ENCODE data around the gene ACTMAP. TPM values are rescaled to one million over a fixed set of nuclear protein-coding genes. Genes with fewer than 3 reads are reported as not detected.

ACTMAP gene
- total and polyA plus RNA-seq, 4 donors, result 0.93 to 7.7 (median 3.0) TPM

- Histone ChIP-seq H3K36me3 (ENCODE audit: control insufficient read depth in 4 of 4, insufficient read depth in 3 of 4, low read depth in 1 of 4, low read length in 3 of 4) (peaks cover 0 to 3% (median 0%) of the 10 kb centered on the region in 4 donors), H3K27ac (ENCODE audit: low read depth in 1 of 2, low read length in 2 of 2) (peak within 1 kb of the TSS; percentile 95 to 97), H3K9ac (ENCODE audit: low read depth in 1 of 2, low read length in 2 of 2) (peak within 1 kb of the TSS; percentile 40 to 93), H3K4me1 (ENCODE audit: control insufficient read depth in 4 of 4, insufficient read depth in 4 of 4, low read length in 3 of 4) (peaks cover 9 to 56% (median 39%) of the 10 kb centered on the region in 4 donors), H3K9me3 (ENCODE audit: control insufficient read depth in 4 of 4, low read length in 3 of 4) (no peaks in the 10 kb centered on the region), H3K27me3 (ENCODE audit: control insufficient read depth in 4 of 4, insufficient read depth in 4 of 4, low read length in 3 of 4) (no peaks in the 10 kb centered on the region), H3K4me3 (ENCODE audit: low read depth in 1 of 3, low read length in 3 of 3) (peak within 1 kb of the TSS; percentile 61 to 91 (median 78))
- TF ChIP-seq GABPA (IDR thresholded peaks at IDR 0.05 in 1 of 2, conservative IDR thresholded peaks at IDR 0.05 in 1 of 2), result peak; percentile 77 to 91
- TF ChIP-seq NR2F2 (IDR thresholded peaks at IDR 0.05), result peak; percentile 16
- TF ChIP-seq SP1 (IDR thresholded peaks at IDR 0.05), result peak; percentile 64
- peak in 1 of 2 donors; percentile 49 for TF ChIP-seq JUND (IDR thresholded peaks at IDR 0.05)
- peak; percentile 16 to 31 for TF ChIP-seq RXRA (IDR thresholded peaks at IDR 0.05)
- TF ChIP-seq YY1 (IDR thresholded peaks at IDR 0.05), result peak; percentile 60
- peak in 1 of 2 donors; percentile 42 for TF ChIP-seq EGR1 (IDR thresholded peaks at IDR 0.05; ENCODE audit: low read depth in 2 of 2)
- TF ChIP-seq RAD21 (IDR thresholded peaks at IDR 0.05), result no peak
- TF ChIP-seq FOXA2 (IDR thresholded peaks at IDR 0.05), result no peak
- TF ChIP-seq ZBTB33 (IDR thresholded peaks at IDR 0.05), result peak; percentile 64
- no peak for TF ChIP-seq HNF4G (IDR thresholded peaks at IDR 0.05)
- TF ChIP-seq HNF4A (conservative IDR thresholded peaks at IDR 0.05), result peak in 1 of 2 donors; percentile 42
- under 1% methylated on average over 76 of the region's 76 CpGs for WGBS
- peak; percentile 99 for DNase-seq (ENCODE audit: low spot score)
Observed at GRCh38 chr19:40716482-40717324, 33.6 kb downstream of the ACTMAP start, which contains the start of the genes COQ8B and ITPKC. TSS of gene COQ8B (minus strand) at chr19:40716886. CDS start at chr19:40714632, 2,254 bp downstream. TSS of gene ITPKC (plus strand) at chr19:40717112. CDS start at chr19:40717136, 24 bp downstream.

GRCh38 chr19:40716031-40716481 is 34.2 kb downstream of the ACTMAP start:
- no peak for TF ChIP-seq HNF4G (IDR thresholded peaks at IDR 0.05)
- TF ChIP-seq GABPA (IDR thresholded peaks at IDR 0.05 in 1 of 2, conservative IDR thresholded peaks at IDR 0.05 in 1 of 2), result no peak
- TF ChIP-seq CTCF (IDR thresholded peaks at IDR 0.05; ENCODE audit: low read depth, low read length, missing input control), result no peak
- no peak for TF ChIP-seq REST (IDR thresholded peaks at IDR 0.05)
- TF ChIP-seq YY1 (IDR thresholded peaks at IDR 0.05), result no peak
- no peak for TF ChIP-seq ATF3 (IDR thresholded peaks at IDR 0.05)
- TF ChIP-seq ZBTB33 (IDR thresholded peaks at IDR 0.05), result no peak
- TF ChIP-seq RXRA (IDR thresholded peaks at IDR 0.05), result no peak
- TF ChIP-seq SP1 (IDR thresholded peaks at IDR 0.05), result no peak
- TF ChIP-seq FOXA1 (IDR thresholded peaks at IDR 0.05), result no peak
- TF ChIP-seq EGR1 (IDR thresholded peaks at IDR 0.05; ENCODE audit: low read depth in 2 of 2), result no peak
- TF ChIP-seq RAD21 (IDR thresholded peaks at IDR 0.05), result no peak
- no peak for TF ChIP-seq HNF4A (conservative IDR thresholded peaks at IDR 0.05)
- TF ChIP-seq NR2F2 (IDR thresholded peaks at IDR 0.05), result no peak
- TF ChIP-seq JUND (IDR thresholded peaks at IDR 0.05), result no peak
- no peak for TF ChIP-seq MAX (IDR thresholded peaks at IDR 0.05)
- TF ChIP-seq FOXA2 (IDR thresholded peaks at IDR 0.05), result no peak
- TF ChIP-seq TAF1 (conservative IDR thresholded peaks at IDR 0.05), result no peak
- H3K4me3 ChIP-seq (ENCODE audit: low read depth in 1 of 3, low read length in 3 of 3), result peak overlapping the region; percentile 61 to 91 (median 66)
- peak overlapping the region; percentile 95 to 97 for H3K27ac ChIP-seq (ENCODE audit: low read depth in 1 of 2, low read length in 2 of 2)
- no peak for DNase-seq (ENCODE audit: low spot score)
- 16% methylated on average over 8 of the region's 8 CpGs for WGBS
- peaks cover 0 to 5% (median 4%) of the 10 kb centered on the region in 4 donors for H3K36me3 ChIP-seq (ENCODE audit: control insufficient read depth in 4 of 4, insufficient read depth in 3 of 4, low read depth in 1 of 4, low read length in 3 of 4)
- no peaks in the 10 kb centered on the region for H3K27me3 ChIP-seq (ENCODE audit: control insufficient read depth in 4 of 4, insufficient read depth in 4 of 4, low read length in 3 of 4)
- no peaks in the 10 kb centered on the region for H3K9me3 ChIP-seq (ENCODE audit: control insufficient read depth in 4 of 4, low read length in 3 of 4)
- peaks cover 9 to 55% (median 39%) of the 10 kb centered on the region in 4 donors for H3K4me1 ChIP-seq (ENCODE audit: control insufficient read depth in 4 of 4, insufficient read depth in 4 of 4, low read length in 3 of 4)
- peak overlapping the region; percentile 18 to 93 for H3K9ac ChIP-seq (ENCODE audit: low read depth in 1 of 2, low read length in 2 of 2)

Measured in liver (tissue), 9 donors.